Effector memory CD8-positive, alpha-beta T cell (primary cell): ENCODE measurements around the gene HOXC9.

ENCODE experiments used
- ATAC-seq: fragments of 150-1000 bp; cut with Tn5 transposase; replicated peaks from 2 replicates; pipeline ENCODE4 v1.10.0; 2021; ENCODE audit warnings: mild to moderate bottlenecking, moderate library complexity
- DNase-seq, 3 experiments: peaks; one replicate each; pipeline ENCODE4 v3.0.0; 2021
- H3K27ac Mint-ChIP-seq, 2 donors: one replicate each; pipeline ENCODE4 v1.8.0; 2022; ENCODE audit warnings: mild to moderate bottlenecking in 2 of 2, mixed read lengths in 2 of 2, moderate library complexity in 2 of 2
- H3K27me3 Mint-ChIP-seq, 2 donors: one replicate each; pipeline ENCODE4 v1.8.0; 2022; ENCODE audit warnings: mixed read lengths in 2 of 2
- H3K36me3 Mint-ChIP-seq: one replicate; pipeline ENCODE4 v1.8.0; 2022; ENCODE audit warnings: mild to moderate bottlenecking, moderate library complexity, mixed read lengths; ENCODE audit not compliant: insufficient read depth
- H3K4me1 Mint-ChIP-seq, 2 donors: one replicate each; pipeline ENCODE4 v1.8.0; 2022; ENCODE audit warnings: low read depth in 2 of 2, mixed read lengths in 2 of 2
- H3K4me3 Mint-ChIP-seq, 2 donors: one replicate each; pipeline ENCODE4 v1.8.0; 2022; ENCODE audit warnings: mild to moderate bottlenecking in 2 of 2, mixed read lengths in 2 of 2, moderate library complexity in 2 of 2
- H3K9me3 Mint-ChIP-seq, 2 donors: one replicate each; pipeline ENCODE4 v1.8.0; 2022; ENCODE audit warnings: mixed read lengths in 2 of 2
- total RNA-seq, 9 experiments: gene quantifications; one replicate each; lab custom pipeline; 2026; lab: John Stamatoyannopoulos, UW

Gene HOXC9
- total RNA-seq, result 0 to 0.48 (median 0) reads per million in 9 experiments

GRCh38 chr12:54000116-54001114 lies at the start of gene HOXC9:
Gene HOXC9 (plus strand): TSS chr12:54000161. CDS start chr12:54000189, 28 bp downstream.
- Mint-ChIP-seq H3K27me3 (peaks cover 99 to 100% of the 10 kb centered on the region in 2 donors), H3K27ac (no peak within 1 kb of the TSS), H3K36me3 (peaks cover 18% of the 10 kb centered on the region), H3K9me3 (no peaks in the 10 kb centered on the region), H3K4me1 (peaks cover 18% of the 10 kb centered on the region in 2 donors), H3K4me3 (peak within 1 kb of the TSS; percentile 59 to 62)
- DNase-seq (no peak), ATAC-seq (no peak)

GRCh38 chr12:53950437-53950773 lies 49.6 kb upstream of the HOXC9 start:
- Mint-ChIP-seq H3K4me1 (peaks cover 8 to 24% of the 10 kb centered on the region in 2 donors), H3K36me3 (peaks cover 38% of the 10 kb centered on the region), H3K9me3 (no peaks in the 10 kb centered on the region), H3K27me3 (peaks cover 92 to 93% of the 10 kb centered on the region in 2 donors), H3K4me3 (peak overlapping the region in 1 of 2 donors; percentile 14), H3K27ac (peak overlapping the region in 1 of 2 donors; percentile 26)
- ATAC-seq (no peak), DNase-seq (no peak)

GRCh38 chr12:53950789-53951576 lies 49.0 kb upstream of the HOXC9 start:
- ATAC-seq (no peak), DNase-seq (no peak)
- Mint-ChIP-seq H3K27ac (peak overlapping the region in 1 of 2 donors; percentile 26), H3K27me3 (peaks cover 92 to 93% of the 10 kb centered on the region in 2 donors), H3K9me3 (no peaks in the 10 kb centered on the region), H3K4me3 (peak overlapping the region; percentile 31 to 34), H3K36me3 (peaks cover 39% of the 10 kb centered on the region), H3K4me1 (peaks cover 11 to 29% of the 10 kb centered on the region in 2 donors)

- Mint-ChIP-seq H3K9me3 (no peaks in the 10 kb centered on the region), H3K27ac (peak overlapping the region in 1 of 2 donors; percentile 69), H3K27me3 (peaks cover 92 to 93% of the 10 kb centered on the region in 2 donors), H3K4me1 (peaks cover 18 to 37% of the 10 kb centered on the region in 2 donors), H3K4me3 (peak overlapping the region; percentile 31 to 34), H3K36me3 (peaks cover 40% of the 10 kb centered on the region)
- DNase-seq (no peak), ATAC-seq (no peak)
These were observed 48.2 kb upstream of the HOXC9 start for GRCh38 chr12:53951577-53952334.

- ATAC-seq, result no peak
These were observed 47.6 kb upstream of the HOXC9 start for GRCh38 chr12:53952335-53952694.

GRCh38 chr12:53952871-53953734 lies 46.9 kb upstream of the HOXC9 start:
- Mint-ChIP-seq H3K4me3 (no peak overlapping the region), H3K27ac (peak overlapping the region; percentile 63 to 69), H3K4me1 (peaks cover 23 to 43% of the 10 kb centered on the region in 2 donors), H3K9me3 (no peaks in the 10 kb centered on the region), H3K27me3 (peaks cover 92 to 95% of the 10 kb centered on the region in 2 donors), H3K36me3 (peaks cover 40% of the 10 kb centered on the region)
- ATAC-seq (no peak), DNase-seq (no peak)

More at GRCh38 chr12:53952335-53952694, 47.6 kb upstream of the HOXC9 start:
- H3K27me3 Mint-ChIP-seq, result peaks cover 92 to 94% of the 10 kb centered on the region in 2 donors
- H3K27ac Mint-ChIP-seq, result peak overlapping the region in 1 of 2 donors; percentile 69
- peak overlapping the region in 1 of 2 donors; percentile 34 for H3K4me3 Mint-ChIP-seq
- peaks cover 21 to 42% of the 10 kb centered on the region in 2 donors for H3K4me1 Mint-ChIP-seq
- DNase-seq, result no peak
- H3K36me3 Mint-ChIP-seq, result peaks cover 40% of the 10 kb centered on the region
- no peaks in the 10 kb centered on the region for H3K9me3 Mint-ChIP-seq

- peak overlapping the region in 1 of 2 donors; percentile 34 for H3K4me3 Mint-ChIP-seq
- H3K9me3 Mint-ChIP-seq, result no peaks in the 10 kb centered on the region
- H3K36me3 Mint-ChIP-seq, result peaks cover 40% of the 10 kb centered on the region
- DNase-seq, result no peak
- ATAC-seq, result no peak
- H3K27ac Mint-ChIP-seq, result peak overlapping the region; percentile 23 to 63
- H3K4me1 Mint-ChIP-seq, result peaks cover 23 to 42% of the 10 kb centered on the region in 2 donors
- peaks cover 92 to 95% of the 10 kb centered on the region in 2 donors for H3K27me3 Mint-ChIP-seq
These were observed 45.9 kb upstream of the HOXC9 start for GRCh38 chr12:53953831-53954693.

- Mint-ChIP-seq H3K36me3 (peaks cover 40% of the 10 kb centered on the region), H3K9me3 (no peaks in the 10 kb centered on the region), H3K27ac (peak within 1 kb of the TSS; percentile 23 to 52), H3K4me3 (peak within 1 kb of the TSS; percentile 34 to 50), H3K27me3 (peaks cover 92 to 95% of the 10 kb centered on the region in 2 donors), H3K4me1 (peaks cover 24 to 41% of the 10 kb centered on the region in 2 donors)
- no peak for DNase-seq
- ATAC-seq, result no peak
These were observed 45.3 kb upstream of the HOXC9 start, which contains the start of gene HOXC12 for GRCh38 chr12:53954694-53955035. Gene HOXC12 (plus strand): TSS chr12:53954903. CDS start chr12:53954930, 27 bp downstream.

GRCh38 chr12:53955036-53955775 lies 44.8 kb upstream of the HOXC9 start:
- DNase-seq, result no peak
- Mint-ChIP-seq H3K4me3 (peak overlapping the region; percentile 3 to 50), H3K27ac (no peak overlapping the region), H3K27me3 (peaks cover 93 to 95% of the 10 kb centered on the region in 2 donors), H3K36me3 (peaks cover 42% of the 10 kb centered on the region), H3K9me3 (peaks cover 0 to 2% of the 10 kb centered on the region in 2 donors), H3K4me1 (peaks cover 28 to 41% of the 10 kb centered on the region in 2 donors)
- ATAC-seq, result no peak

- ATAC-seq (no peak), DNase-seq (no peak)
- Mint-ChIP-seq H3K27ac (peak overlapping the region; percentile 2 to 52), H3K27me3 (peaks cover 93 to 95% of the 10 kb centered on the region in 2 donors), H3K4me3 (peak overlapping the region; percentile 3 to 50), H3K36me3 (peaks cover 48% of the 10 kb centered on the region), H3K4me1 (peaks cover 32 to 44% of the 10 kb centered on the region in 2 donors), H3K9me3 (peaks cover 0 to 2% of the 10 kb centered on the region in 2 donors)
These were observed 44.1 kb upstream of the HOXC9 start for GRCh38 chr12:53955776-53956250.
